ENCODE measurements around the gene MBNL1.

GRCh38 chr3:152280539-152280938 lies 11.8 kb downstream of the MBNL1 start:
- TF ChIP-seq POLR2A (IDR thresholded peaks at IDR 0.05; ENCODE audit: low read depth, low read length) (no peak), TAF1 (IDR thresholded peaks at IDR 0.05; ENCODE audit: low read depth, low read length) (no peak), POLR2AphosphoS5 (IDR thresholded peaks at IDR 0.05; ENCODE audit: low read depth, low read length) (no peak), SPI1 (IDR thresholded peaks at IDR 0.05; ENCODE audit: low read depth, low read length) (no peak)

Measured in GM12891 (cell line).